Measurements from ENCODE around the gene TOX3. TPM values are rescaled to one million over a fixed set of nuclear protein-coding genes. Genes with fewer than 3 reads are reported as not detected.

The TOX3 gene
- total and polyA plus RNA-seq, 11 donors: 0.17 TPM; not detected in 10

DNA sequence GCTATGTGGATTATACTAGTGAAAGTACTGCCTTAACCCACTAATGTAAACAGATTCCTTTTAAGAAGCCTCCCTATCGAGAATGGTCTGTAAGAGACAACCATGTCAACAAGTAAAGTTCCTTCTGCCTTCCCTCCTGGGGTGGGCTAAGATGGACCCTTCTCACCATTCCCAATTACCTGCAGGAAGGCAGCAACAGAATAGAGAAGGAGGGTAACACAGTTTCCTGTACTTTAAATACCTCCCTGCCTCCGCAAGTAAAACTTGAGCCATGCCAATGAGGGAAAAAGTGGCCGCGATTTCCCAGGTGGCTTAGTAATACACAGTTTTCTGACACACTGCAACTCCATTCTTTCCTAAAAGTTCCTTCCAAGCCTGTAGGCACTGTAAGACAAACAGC lies 45.2 kb downstream of the TOX3 start:
- H3K27ac ChIP-seq: no peak overlapping the region
- H3K27me3 ChIP-seq: no peaks in the 10 kb centered on the region
- TF ChIP-seq, protein P1, sequence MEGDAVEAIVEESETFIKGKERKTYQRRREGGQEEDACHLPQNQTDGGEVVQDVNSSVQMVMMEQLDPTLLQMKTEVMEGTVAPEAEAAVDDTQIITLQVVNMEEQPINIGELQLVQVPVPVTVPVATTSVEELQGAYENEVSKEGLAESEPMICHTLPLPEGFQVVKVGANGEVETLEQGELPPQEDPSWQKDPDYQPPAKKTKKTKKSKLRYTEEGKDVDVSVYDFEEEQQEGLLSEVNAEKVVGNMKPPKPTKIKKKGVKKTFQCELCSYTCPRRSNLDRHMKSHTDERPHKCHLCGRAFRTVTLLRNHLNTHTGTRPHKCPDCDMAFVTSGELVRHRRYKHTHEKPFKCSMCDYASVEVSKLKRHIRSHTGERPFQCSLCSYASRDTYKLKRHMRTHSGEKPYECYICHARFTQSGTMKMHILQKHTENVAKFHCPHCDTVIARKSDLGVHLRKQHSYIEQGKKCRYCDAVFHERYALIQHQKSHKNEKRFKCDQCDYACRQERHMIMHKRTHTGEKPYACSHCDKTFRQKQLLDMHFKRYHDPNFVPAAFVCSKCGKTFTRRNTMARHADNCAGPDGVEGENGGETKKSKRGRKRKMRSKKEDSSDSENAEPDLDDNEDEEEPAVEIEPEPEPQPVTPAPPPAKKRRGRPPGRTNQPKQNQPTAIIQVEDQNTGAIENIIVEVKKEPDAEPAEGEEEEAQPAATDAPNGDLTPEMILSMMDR (IDR thresholded peaks at IDR 0.05): no peak
- TF ChIP-seq POLR2A (IDR thresholded peaks at IDR 0.05): no peak
- no peak overlapping the region for H3K4me3 ChIP-seq
- intact Hi-C loops (cut with DNase I): no loop called here
- peaks cover 0 to 4% (median 0%) of the 10 kb centered on the region in 12 donors for H3K4me1 ChIP-seq
- no peaks in the 10 kb centered on the region for H3K36me3 ChIP-seq
- ATAC-seq (no peak), DNase-seq (no peak)
- H3K9me3 ChIP-seq: no peaks in the 10 kb centered on the region
- WGBS, 4 donors: 75 to 76% (median 76%) methylated on average over 4 of the region's 4 CpGs

DNA sequence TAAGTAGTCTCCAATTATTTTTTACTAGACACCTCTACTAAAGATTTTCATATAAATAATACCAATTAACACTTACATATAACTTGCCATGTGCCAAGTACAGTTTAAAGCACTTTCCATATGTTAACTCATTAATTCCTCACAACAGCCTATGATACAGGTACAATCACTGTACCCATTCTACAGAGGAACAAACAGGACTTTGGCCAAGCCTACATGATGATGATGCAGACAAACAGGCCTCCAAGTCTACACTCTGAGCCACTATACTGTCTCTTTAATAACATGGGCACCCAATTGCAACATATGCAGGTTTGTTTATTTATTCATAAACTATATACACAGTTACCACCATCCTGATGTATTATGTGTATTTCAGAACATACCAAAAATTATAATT lies 46.0 kb downstream of the TOX3 start:
- H3K4me1 ChIP-seq: peaks cover 0 to 4% (median 0%) of the 10 kb centered on the region in 12 donors

DNA sequence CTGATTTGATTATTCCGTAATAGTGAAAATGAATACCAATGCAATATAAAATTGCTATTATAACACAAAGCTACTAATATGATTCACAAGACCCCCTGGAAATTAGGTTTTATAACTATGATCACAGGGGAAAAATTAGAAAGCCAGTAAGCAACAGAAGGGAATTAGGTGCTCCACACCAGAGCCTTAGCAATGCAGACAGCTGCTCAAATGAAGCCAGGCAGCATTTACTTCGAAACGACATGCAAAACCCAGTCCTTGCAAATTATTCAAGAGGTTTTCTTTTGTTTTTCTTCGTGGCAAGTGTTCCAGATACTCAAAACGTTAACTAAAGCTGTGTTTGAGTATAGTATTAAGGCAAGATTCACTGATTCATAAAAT lies 47.9 kb downstream of the TOX3 start:
- WGBS, 4 donors: 74 to 79% (median 76%) methylated on average over 5 of the region's 5 CpGs
- Histone ChIP-seq H3K27me3 (no peaks in the 10 kb centered on the region), H3K4me1 (peaks cover 0 to 4% (median 0%) of the 10 kb centered on the region in 12 donors), H3K27ac (no peak overlapping the region), H3K9me3 (no peaks in the 10 kb centered on the region), H3K4me3 (no peak overlapping the region), H3K36me3 (no peaks in the 10 kb centered on the region)
- intact Hi-C loops (cut with DNase I): no loop called here
- TF ChIP-seq, protein P1 (IDR thresholded peaks at IDR 0.05): no peak
- TF ChIP-seq POLR2A (IDR thresholded peaks at IDR 0.05): no peak
- ATAC-seq (no peak), DNase-seq (no peak)

More for the DNA sequence above, 46.0 kb downstream of the TOX3 start:
- Histone ChIP-seq H3K27me3 (no peaks in the 10 kb centered on the region), H3K27ac (no peak overlapping the region), H3K9me3 (no peaks in the 10 kb centered on the region), H3K4me3 (no peak overlapping the region), H3K36me3 (no peaks in the 10 kb centered on the region)
- no peak for ATAC-seq
- intact Hi-C loops (cut with DNase I): no loop called here
- TF ChIP-seq POLR2A (IDR thresholded peaks at IDR 0.05): no peak
- TF ChIP-seq, protein P1 (IDR thresholded peaks at IDR 0.05): no peak
- no peak for DNase-seq

DNA sequence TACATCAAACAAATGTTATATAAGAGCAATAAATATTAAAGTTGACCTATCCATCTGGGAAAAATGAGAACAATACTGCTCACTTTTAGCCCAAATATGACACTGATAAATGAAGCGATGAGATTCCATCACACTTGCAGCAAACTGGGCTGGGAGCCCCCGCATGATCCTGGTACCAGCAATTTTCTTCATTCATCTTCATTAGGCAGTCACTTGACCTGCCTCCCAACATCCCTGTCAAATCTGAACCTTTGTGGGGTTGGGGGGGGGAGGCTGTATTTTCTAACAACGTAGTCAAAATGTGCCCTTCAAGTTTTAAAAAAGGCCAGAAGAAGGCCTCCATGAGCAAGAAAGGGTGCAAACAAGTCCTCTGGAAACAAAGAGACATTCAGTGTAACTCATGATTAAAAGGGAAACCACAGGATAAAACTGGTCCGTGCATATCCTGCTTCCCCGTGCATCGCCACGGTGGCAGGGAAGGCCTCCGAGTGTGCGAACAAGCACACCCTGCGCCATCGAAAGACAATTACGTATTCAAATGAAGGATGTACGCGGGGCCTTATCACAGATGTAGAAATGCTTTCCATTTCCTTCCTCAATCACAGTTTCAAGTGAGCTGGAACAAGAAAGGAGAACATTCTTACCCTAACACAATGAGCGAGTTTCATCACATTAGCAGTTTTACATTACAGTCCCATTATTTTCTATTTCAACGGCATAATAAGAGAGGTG lies 48.4 kb downstream of the TOX3 start:
- intact Hi-C loops (cut with DNase I): no loop called here
- Histone ChIP-seq H3K4me3 (no peak overlapping the region), H3K9me3 (no peaks in the 10 kb centered on the region), H3K27me3 (no peaks in the 10 kb centered on the region), H3K36me3 (no peaks in the 10 kb centered on the region), H3K27ac (no peak overlapping the region), H3K4me1 (peaks cover 0 to 4% (median 0%) of the 10 kb centered on the region in 12 donors)
- WGBS, 4 donors: 53 to 67% (median 56%) methylated on average over 16 of the region's 16 CpGs
- no peak for TF ChIP-seq POLR2A (IDR thresholded peaks at IDR 0.05)
- TF ChIP-seq, protein P1 (IDR thresholded peaks at IDR 0.05): no peak
- ATAC-seq: no peak
- DNase-seq: no peak

Measured in heart left ventricle (tissue), 16 donors.